SH-SY5Y (cell line): Measurements from ENCODE around the gene PPFIA1.

Experiments
- GATA2 ChIP-seq: IDR thresholded peaks from 2 replicates; pipeline ENCODE4 v1.6.1; 2011; ENCODE audit warnings: mild to moderate bottlenecking, low read depth, low read length
- GATA3 ChIP-seq: IDR thresholded peaks from 2 replicates; pipeline ENCODE4 v1.6.1; 2011; ENCODE audit warnings: low read depth, mild to moderate bottlenecking, low read length, moderate library complexity

DNA sequence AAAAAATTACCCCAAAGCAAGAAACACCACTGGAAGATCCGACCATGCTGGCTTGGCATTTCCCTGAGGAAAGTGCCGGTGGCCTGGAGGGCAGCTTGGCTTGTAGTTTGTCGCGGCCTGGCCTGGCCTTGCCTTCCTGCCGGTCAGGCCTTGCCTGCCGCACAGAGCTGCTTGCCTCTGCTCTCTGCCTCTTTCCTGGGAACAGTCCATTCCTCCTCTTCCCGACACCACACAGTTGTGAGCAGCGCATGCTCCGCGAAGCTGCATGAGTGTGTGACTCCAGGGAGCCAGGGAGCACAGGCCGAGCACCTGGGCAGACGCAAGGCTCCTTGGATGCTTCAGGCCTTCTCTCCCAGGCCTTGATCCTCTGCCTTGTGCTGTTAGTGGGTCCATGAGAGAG is 147.6 kb downstream of the PPFIA1 start:
- no peak for TF ChIP-seq GATA3
- TF ChIP-seq GATA2 = no peak
